Right lobe of liver (tissue), 4 donors: ENCODE results near the gene CLCF1.

ENCODE experiments used
- CTCF ChIP-seq, 4 donors: fragments of 200-600 bp in 3 of 4; fragments of 450-650 bp in 1 of 4; IDR thresholded peaks; one replicate each; pipeline versions ENCODE4 v1.5.1 to v1.8.0; 2016 to 2022; ENCODE audit warnings: antibody characterized with exemption in 4 of 4, mild to moderate bottlenecking in 2 of 4
- POLR2A ChIP-seq: fragments of 450-650 bp; IDR thresholded peaks from one replicate; pipeline ENCODE4 v1.6.1; 2017; ENCODE audit warnings: antibody characterized with exemption, mild to moderate bottlenecking
- donor health status: DM: no; HTN: no; CAD: no.
- donor health status: DM: no; HTN: no; CAD: no.
- donor health status: DM: no; HTN: yes; CAD: no.

- TF ChIP-seq CTCF (IDR thresholded peaks at IDR 0.05) (no peak), POLR2A (no peak)
These were observed at the start of gene CLCF1 for GRCh38 chr11:67372993-67373647.
